Skeletal muscle tissue (tissue), 4 donors: ENCODE results near the gene ERCC6L2. TPM values are rescaled to one million over a fixed set of nuclear protein-coding genes. Genes with fewer than 3 reads are reported as not detected.

Source experiments
- H3K27ac ChIP-seq: one replicate; pipeline ENCODE4 v1.7.0; 2013; ENCODE audit warnings: mild to moderate bottlenecking, low read depth, low read length, inconsistent platforms
- H3K27me3 ChIP-seq, 3 donors: one replicate each; pipeline ENCODE4 v1.7.0; 2013; ENCODE audit warnings: low read length in 3 of 3; ENCODE audit not compliant: control insufficient read depth in 3 of 3, insufficient read depth in 3 of 3
- H3K36me3 ChIP-seq, 3 donors: one replicate each; pipeline ENCODE4 v1.7.0; 2013; ENCODE audit warnings: low read length in 3 of 3; ENCODE audit not compliant: control insufficient read depth in 3 of 3, insufficient read depth in 3 of 3
- H3K4me1 ChIP-seq, 3 donors: one replicate each; pipeline ENCODE4 v1.7.0; 2013; ENCODE audit warnings: low read length in 3 of 3, mild to moderate bottlenecking in 3 of 3; ENCODE audit not compliant: control insufficient read depth in 3 of 3, insufficient read depth in 3 of 3
- H3K4me3 ChIP-seq, 3 donors: one replicate each; pipeline ENCODE4 v1.7.0; 2013; ENCODE audit warnings: low read length in 3 of 3
- H3K9ac ChIP-seq, 3 donors: one replicate each; pipeline ENCODE4 v1.7.0; 2013; ENCODE audit warnings: low read length in 3 of 3, mild to moderate bottlenecking in 3 of 3, moderate library complexity in 2 of 3, low read depth in 1 of 3
- H3K9me3 ChIP-seq, 3 donors: one replicate each; pipeline ENCODE4 v1.7.0; 2013; ENCODE audit warnings: low read length in 3 of 3; ENCODE audit not compliant: control insufficient read depth in 3 of 3
- total RNA-seq: library from RNA; depleted of rRNA; stranded (reverse); fragments of >200 nt; gene quantifications from one replicate; pipeline ENCODE4 v1.2.3, GENCODE V29; 2014
- donor health status: Osteomylitis.

Gene ERCC6L2
- total RNA-seq, 1 donor from 2014 or later = 44.9 TPM

DNA sequence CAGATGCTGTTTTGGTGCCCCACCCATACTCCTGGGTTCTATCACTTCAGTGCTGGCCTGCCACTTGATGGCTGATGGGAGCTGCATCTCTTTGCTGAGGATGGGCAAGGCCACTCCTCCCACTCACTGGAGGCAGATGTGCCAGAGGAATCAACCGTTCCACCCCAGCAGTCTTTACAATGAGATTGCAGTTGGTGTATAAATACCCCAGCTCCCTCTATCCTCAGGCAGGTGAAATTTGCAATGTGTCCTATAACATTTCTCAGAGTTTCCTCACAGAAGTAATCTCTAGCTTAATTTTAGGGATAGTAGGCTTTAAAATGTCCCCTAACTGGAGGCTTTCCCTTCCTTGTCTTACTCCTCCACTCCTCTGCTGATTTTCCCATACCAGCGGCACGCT, 36.5 kb upstream of the ERCC6L2 start:
- H3K27me3 ChIP-seq = no peaks in the 10 kb centered on the region
- H3K9me3 ChIP-seq = no peaks in the 10 kb centered on the region
- no peak overlapping the region for H3K9ac ChIP-seq
- no peaks in the 10 kb centered on the region for H3K4me1 ChIP-seq
- H3K36me3 ChIP-seq = no peaks in the 10 kb centered on the region
- no peak overlapping the region for H3K27ac ChIP-seq
- H3K4me3 ChIP-seq = no peak overlapping the region

DNA sequence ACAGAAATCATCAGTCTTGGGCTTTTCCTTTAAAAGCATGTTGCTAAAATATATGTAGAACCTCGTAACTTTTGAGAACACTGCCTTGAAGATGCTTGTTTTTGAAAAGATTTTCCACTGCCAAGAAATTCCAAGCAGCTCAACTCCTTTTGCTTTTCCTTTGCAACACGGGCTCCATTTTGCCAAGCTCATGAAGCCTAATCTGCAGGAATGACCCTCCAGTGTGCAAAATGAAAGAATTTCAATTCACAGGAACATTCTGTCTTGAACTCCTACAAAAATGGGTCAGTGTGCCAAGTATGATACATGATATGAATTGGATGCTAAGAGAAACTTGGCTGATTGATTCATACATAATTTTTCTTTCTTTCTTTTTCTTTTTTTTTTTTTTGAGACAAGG, 35.4 kb upstream of the ERCC6L2 start:
- no peaks in the 10 kb centered on the region for H3K9me3 ChIP-seq
- no peaks in the 10 kb centered on the region for H3K4me1 ChIP-seq
- H3K4me3 ChIP-seq = no peak overlapping the region
- H3K27ac ChIP-seq = no peak overlapping the region
- no peak overlapping the region for H3K9ac ChIP-seq
- H3K27me3 ChIP-seq = no peaks in the 10 kb centered on the region
- H3K36me3 ChIP-seq = no peaks in the 10 kb centered on the region

DNA sequence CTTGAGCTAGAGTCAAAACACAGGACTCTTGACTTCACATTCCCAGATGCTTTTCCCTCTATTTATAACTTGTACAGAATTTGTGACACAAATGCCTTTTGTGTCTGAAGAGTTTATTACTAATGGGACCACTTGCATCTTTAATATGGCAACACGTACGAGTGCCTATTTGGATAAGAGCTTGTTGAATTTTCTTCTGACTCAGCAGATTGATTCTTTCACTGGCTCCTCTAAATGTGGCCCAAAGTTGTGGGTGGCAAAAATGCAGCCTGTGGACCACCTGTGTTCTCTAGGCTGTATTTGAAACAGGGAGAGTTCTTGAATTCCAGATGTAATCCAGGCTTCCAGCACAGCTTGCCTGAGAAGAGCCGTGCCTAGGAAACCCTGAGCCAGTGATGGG, 34.1 kb upstream of the ERCC6L2 start:
- H3K4me1 ChIP-seq = no peaks in the 10 kb centered on the region
- H3K9me3 ChIP-seq = no peaks in the 10 kb centered on the region
- no peak overlapping the region for H3K4me3 ChIP-seq

DNA sequence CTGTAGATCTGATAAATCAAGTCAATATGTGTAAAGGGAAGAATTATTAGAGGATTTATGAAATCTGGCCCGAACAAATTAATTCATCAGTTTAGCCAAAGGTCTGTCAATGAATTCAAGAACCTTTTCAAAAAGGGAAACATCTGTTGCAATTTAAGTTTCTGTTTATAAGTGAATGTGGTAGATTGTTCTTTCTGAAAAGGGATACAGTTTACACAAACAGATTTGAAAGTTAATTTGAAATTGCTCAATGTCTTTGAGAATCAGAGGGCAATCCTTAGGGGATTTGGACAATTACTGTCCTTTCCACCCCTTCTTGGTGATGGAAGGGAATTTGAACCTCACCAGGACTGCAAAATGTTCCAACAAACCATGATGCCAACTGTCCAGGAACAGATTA, 29.7 kb upstream of the ERCC6L2 start:
- H3K4me3 ChIP-seq = no peak overlapping the region
- no peaks in the 10 kb centered on the region for H3K9me3 ChIP-seq
- H3K9ac ChIP-seq = no peak overlapping the region

More for the DNA sequence above, 34.1 kb upstream of the ERCC6L2 start:
- H3K27me3 ChIP-seq = no peaks in the 10 kb centered on the region
- H3K9ac ChIP-seq = no peak overlapping the region
- no peaks in the 10 kb centered on the region for H3K36me3 ChIP-seq
- no peak overlapping the region for H3K27ac ChIP-seq

DNA sequence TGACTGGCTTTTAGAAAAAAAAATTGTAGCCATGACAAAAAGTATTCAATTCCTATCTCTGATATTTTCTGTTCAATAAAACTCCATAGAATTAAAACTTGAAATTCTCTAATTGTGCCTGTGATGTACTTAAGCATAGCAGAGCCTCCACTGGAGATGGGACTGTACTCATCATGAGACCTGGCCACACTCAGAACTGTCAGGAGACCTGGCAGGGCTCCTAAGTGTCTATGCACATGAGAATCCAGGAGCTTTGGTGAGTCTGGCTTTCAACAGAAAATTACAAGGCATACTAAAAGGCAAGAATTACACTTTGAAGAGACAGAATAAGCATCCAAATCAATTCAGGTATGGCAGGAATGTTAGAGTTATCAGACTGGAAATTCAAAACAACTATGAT, 26.7 kb upstream of the ERCC6L2 start:
- Histone ChIP-seq H3K36me3 (peaks cover 0 to 4% (median 0%) of the 10 kb centered on the region in 3 donors), H3K4me1 (no peaks in the 10 kb centered on the region), H3K9ac (no peak overlapping the region), H3K27me3 (no peaks in the 10 kb centered on the region), H3K9me3 (no peaks in the 10 kb centered on the region), H3K4me3 (no peak overlapping the region), H3K27ac (no peak overlapping the region)

More for the DNA sequence above, 29.7 kb upstream of the ERCC6L2 start:
- no peak overlapping the region for H3K27ac ChIP-seq
- H3K4me1 ChIP-seq = no peaks in the 10 kb centered on the region
- H3K27me3 ChIP-seq = no peaks in the 10 kb centered on the region
- H3K36me3 ChIP-seq = peaks cover 0 to 4% (median 0%) of the 10 kb centered on the region in 3 donors

DNA sequence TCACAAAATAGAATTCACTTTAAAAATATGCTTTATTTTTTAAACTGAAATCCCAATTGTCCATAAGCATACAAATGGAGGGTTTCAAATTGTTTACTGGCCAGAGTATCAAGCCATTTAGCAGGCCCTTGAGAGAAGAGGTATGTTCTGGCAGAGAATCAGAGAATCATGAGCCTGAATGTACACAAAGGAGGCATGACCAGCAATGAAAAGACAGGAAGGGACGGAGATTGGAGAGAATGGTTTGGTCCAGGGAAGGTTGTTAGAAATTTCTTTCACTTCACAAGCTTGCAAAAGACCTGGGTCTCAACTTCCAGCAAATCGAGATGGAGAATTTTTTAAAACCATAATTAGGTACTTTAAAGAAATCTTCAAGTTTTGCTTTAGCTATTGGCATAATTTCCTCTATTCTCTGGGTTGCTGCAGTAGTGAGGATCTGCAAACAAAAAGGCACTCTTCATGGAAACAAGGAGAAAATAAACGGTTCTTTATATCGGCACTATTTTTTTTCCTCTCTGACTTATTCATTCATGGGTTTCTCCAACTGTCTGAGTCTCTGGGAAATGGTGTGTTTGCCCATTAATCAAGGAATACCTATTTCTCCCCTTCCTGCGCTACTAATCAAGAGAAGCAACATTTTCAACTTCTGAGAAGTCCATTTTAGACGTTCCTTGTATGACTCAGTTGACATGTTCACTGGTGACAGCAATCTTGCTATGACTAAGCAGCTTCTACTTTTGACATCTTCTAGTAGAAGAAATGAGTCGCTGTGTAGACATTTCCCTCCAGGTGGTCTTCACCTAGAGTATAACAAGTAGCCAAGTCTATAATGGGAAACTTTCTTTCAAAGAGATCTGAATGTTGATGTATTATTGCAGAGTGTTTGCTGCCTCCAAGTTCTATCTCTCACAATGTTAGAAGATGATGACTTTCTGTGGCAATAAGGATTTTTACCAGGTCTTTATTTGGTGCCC, 23.1 kb upstream of the ERCC6L2 start:
- H3K4me3 ChIP-seq = no peak overlapping the region
- H3K27ac ChIP-seq = no peak overlapping the region
- no peak overlapping the region for H3K9ac ChIP-seq
- peaks cover 0 to 3% (median 0%) of the 10 kb centered on the region in 3 donors for H3K4me1 ChIP-seq
- no peaks in the 10 kb centered on the region for H3K9me3 ChIP-seq
- peaks cover 0 to 4% (median 0%) of the 10 kb centered on the region in 3 donors for H3K36me3 ChIP-seq
- no peaks in the 10 kb centered on the region for H3K27me3 ChIP-seq

DNA sequence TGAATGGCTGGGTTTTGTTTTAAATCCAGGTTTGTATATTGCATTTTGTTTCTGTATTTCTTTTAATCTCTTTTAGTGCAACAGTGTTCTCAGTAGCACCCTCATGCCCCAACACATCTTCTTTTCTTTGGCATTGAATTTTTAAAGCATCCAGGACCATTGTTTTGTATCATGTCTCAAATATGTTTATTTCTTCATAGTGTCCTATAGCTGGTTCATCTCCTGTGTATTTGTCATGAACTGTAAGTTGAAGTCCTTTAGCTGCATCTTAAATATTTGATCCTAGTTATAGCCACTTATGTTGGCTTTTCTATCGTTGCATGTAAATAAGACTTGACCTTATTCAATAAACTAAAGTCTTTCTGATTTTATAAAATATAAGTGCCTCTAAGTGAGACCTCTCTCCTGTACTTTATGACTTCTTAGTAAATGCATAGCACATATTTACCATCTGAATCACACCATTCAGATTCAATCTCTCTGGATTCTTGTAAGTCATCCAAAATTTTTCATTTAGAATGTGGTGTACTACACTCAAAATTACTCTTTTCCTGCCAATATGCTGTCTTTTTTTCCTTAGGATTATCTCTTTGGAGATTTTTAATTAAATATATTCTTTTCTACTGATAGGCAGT, 21.0 kb upstream of the ERCC6L2 start:
- no peak overlapping the region for H3K9ac ChIP-seq
- H3K4me3 ChIP-seq = no peak overlapping the region
- H3K27me3 ChIP-seq = no peaks in the 10 kb centered on the region

DNA sequence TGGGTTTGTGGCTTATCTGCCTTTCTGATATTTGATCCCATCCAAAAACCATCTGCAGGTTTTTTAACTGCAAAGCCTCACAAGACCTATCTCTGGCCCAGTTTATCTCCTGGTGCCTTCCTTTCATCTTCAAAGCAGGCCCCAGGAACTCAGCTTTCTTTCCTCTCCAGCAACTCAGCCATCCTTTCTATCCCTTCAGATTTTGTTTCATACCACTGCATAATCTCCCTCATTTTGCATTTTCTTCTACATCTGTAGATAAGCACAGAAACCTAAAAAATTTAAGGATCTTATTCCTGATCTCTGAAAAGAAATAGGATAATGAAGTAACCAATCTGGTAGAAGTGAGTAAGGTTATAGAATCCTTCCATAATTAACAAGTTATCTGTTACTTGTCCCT, 19.5 kb upstream of the ERCC6L2 start:
- Histone ChIP-seq H3K27me3 (no peaks in the 10 kb centered on the region), H3K9ac (no peak overlapping the region), H3K9me3 (no peaks in the 10 kb centered on the region), H3K4me3 (no peak overlapping the region), H3K4me1 (peaks cover 0 to 3% (median 0%) of the 10 kb centered on the region in 3 donors), H3K27ac (no peak overlapping the region), H3K36me3 (no peaks in the 10 kb centered on the region)

More for the DNA sequence above, 21.0 kb upstream of the ERCC6L2 start:
- H3K9me3 ChIP-seq = no peaks in the 10 kb centered on the region
- no peaks in the 10 kb centered on the region for H3K36me3 ChIP-seq
- H3K27ac ChIP-seq = no peak overlapping the region
- H3K4me1 ChIP-seq = peaks cover 0 to 3% (median 0%) of the 10 kb centered on the region in 3 donors

DNA sequence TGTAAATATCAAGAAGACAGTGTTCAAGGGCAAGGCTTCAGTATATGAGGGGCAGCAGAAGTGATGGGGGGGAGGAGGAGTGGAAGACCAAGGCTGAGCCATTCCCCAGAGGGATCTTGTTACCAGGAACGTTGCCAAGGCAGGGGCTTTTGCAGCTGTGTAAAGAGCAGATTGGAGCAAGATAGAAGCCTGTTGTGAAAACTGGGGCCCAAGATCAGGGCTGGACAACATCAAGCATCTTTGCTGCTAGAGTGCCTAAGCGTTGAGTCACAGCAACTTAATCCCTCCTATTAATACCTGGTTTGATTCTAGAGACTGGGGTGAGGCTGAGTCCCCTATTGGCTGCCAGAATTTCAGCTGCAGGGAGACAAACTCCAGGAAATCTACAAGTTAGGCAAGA, 18.4 kb upstream of the ERCC6L2 start:
- Histone ChIP-seq H3K4me3 (no peak overlapping the region), H3K27ac (no peak overlapping the region), H3K9ac (no peak overlapping the region), H3K27me3 (no peaks in the 10 kb centered on the region), H3K36me3 (no peaks in the 10 kb centered on the region), H3K4me1 (peaks cover 0 to 3% (median 0%) of the 10 kb centered on the region in 3 donors), H3K9me3 (peaks cover 0 to 1% (median 0%) of the 10 kb centered on the region in 3 donors)

DNA sequence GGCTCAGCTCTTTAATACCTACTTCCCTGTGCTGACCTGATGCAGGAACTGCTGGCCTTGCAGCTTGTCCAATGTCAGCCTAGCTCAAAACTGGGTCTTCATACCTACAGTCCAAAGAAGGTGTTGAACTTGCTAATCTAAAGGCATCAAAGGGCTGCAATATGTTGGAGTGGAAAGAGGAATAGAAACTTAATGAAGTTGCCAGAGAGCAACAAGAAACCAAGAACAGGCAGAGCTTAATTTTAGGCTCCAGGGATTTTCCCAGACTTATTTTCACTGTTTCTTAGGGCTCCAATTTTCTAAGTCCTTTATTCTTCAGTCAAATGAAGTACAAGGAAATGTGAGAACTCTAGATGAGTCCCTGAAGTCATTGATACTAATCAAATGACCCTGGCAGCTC, 17.6 kb upstream of the ERCC6L2 start:
- H3K4me1 ChIP-seq = peaks cover 0 to 3% (median 0%) of the 10 kb centered on the region in 3 donors
- no peaks in the 10 kb centered on the region for H3K27me3 ChIP-seq
- no peak overlapping the region for H3K4me3 ChIP-seq
- H3K9ac ChIP-seq = no peak overlapping the region
- H3K9me3 ChIP-seq = peaks cover 0 to 3% (median 0%) of the 10 kb centered on the region in 3 donors
- H3K36me3 ChIP-seq = no peaks in the 10 kb centered on the region
- H3K27ac ChIP-seq = no peak overlapping the region
